Epithelial cell of alveolus of lung (primary cell): ENCODE results near the gene LHX1. TPM values are rescaled to one million over a fixed set of nuclear protein-coding genes. Genes with fewer than 3 reads are reported as not detected.

ENCODE experiments used
- total RNA-seq: library from RNA; depleted of rRNA; stranded (reverse); fragments of >200 nt; gene quantifications from 2 replicates; pipeline ENCODE4 v1.2.1, GENCODE V29; 2015

LHX1 gene
- total RNA-seq: 0.13 TPM in 1 of 2 replicates, not detected in the other

GRCh38 chr17:36937001-36937958 is at the start of gene LHX1:
LHX1 (plus strand) TSS chr17:36937475; CDS start chr17:36938198, 723 bp downstream.

GRCh38 chr17:36948717-36949460 is 11.6 kb downstream of the LHX1 start, which contains the start of gene AATF:
AATF (plus strand) TSS chr17:36948954; CDS start chr17:36949126, 172 bp downstream.

Other genes starting within 250 kb of the LHX1 start
- 26.3 and 27.8 TPM in 2 replicates for gene AATF, start 11.5 kb downstream of the LHX1 start, total RNA-seq